HepG2 (cell line): ENCODE measurements around the gene HILPDA. TPM values are rescaled to one million over a fixed set of nuclear protein-coding genes. Genes with fewer than 3 reads are reported as not detected.

Experiments used
- HMG20B ChIP-seq: conservative IDR thresholded peaks from 2 replicates; pipeline ENCODE4 v1.6.1; 2016; ENCODE audit warnings: missing genetic modification reagents, missing compliant biosample characterization
- NFIB ChIP-seq: sonication (generic); formaldehyde crosslinking; IDR thresholded peaks from 2 replicates; pipeline ENCODE4 v1.9.0; 2021; ENCODE audit warnings: missing genetic modification reagents, mild to moderate bottlenecking, borderline replicate concordance
- POLR2AphosphoS5 ChIP-seq: IDR thresholded peaks from 2 replicates; pipeline ENCODE4 v1.6.1; 2012; ENCODE audit warnings: low read depth, low read length
- RXRA ChIP-seq: sonication (generic); formaldehyde crosslinking; IDR thresholded peaks from 2 replicates; pipeline ENCODE4 v1.5.1; 2020; ENCODE audit warnings: missing genetic modification reagents
- YEATS4 ChIP-seq: sonication (generic); formaldehyde crosslinking; IDR thresholded peaks from 2 replicates; pipeline ENCODE4 v1.4.0; 2020; ENCODE audit warnings: missing genetic modification reagents, borderline replicate concordance
- ZNF784 ChIP-seq: sonication (generic); formaldehyde crosslinking; IDR thresholded peaks from 2 replicates; pipeline ENCODE4 v1.5.1; 2020; ENCODE audit warnings: missing genetic modification reagents, mild to moderate bottlenecking, borderline replicate concordance
- polyA plus RNA-seq, 8 experiments: library from polyadenylated mRNA; depleted of rRNA in 3 of 8; stranded (reverse) in 7 of 8; unstranded in 1 of 8; fragments of >200 nt; fragmentation: Illumina TruSeq in 4 of 8; extraction: Trizol in 4 of 8; gene quantifications; 2 replicates each; pipeline versions ENCODE4 v1.2.1 to v1.2.3, GENCODE V29; 2011 to 2016; ENCODE audit warnings: low read depth in 4 of 8, missing spikeins in 1 of 8, mixed read lengths in 1 of 8; ENCODE audit not compliant: insufficient read depth in 1 of 8
- total RNA-seq, 5 experiments: library from RNA; depleted of rRNA; stranded (reverse); fragments of >200 nt; fragmentation: Illumina TruSeq; extraction: Trizol; gene quantifications; 2 replicates each; pipeline ENCODE4 v1.2.3, GENCODE V29; 2016; ENCODE audit warnings: low read depth in 1 of 5
- TF ChIP-seq, protein P1 (sequence below), 2 experiments: fragments of 450-650 bp in 1 of 2; sonication (generic) in 1 of 2; formaldehyde crosslinking in 1 of 2; IDR thresholded peaks; 2 replicates each; pipeline versions ENCODE4 v1.6.1 to v1.8.0; 2016 to 2022; ENCODE audit warnings: antibody characterized with exemption in 1 of 2, mild to moderate bottlenecking in 1 of 2, missing genetic modification reagents in 1 of 2
- TF ChIP-seq, protein P2 (sequence below): sonication (generic); formaldehyde crosslinking; IDR thresholded peaks from 2 replicates; pipeline ENCODE4 v1.4.0; 2020; ENCODE audit warnings: missing genetic modification reagents, borderline replicate concordance
- TF ChIP-seq, protein P3 (sequence below): sonication (generic); formaldehyde crosslinking; IDR thresholded peaks from 2 replicates; pipeline ENCODE4 v1.5.1; 2020; ENCODE audit warnings: mild to moderate bottlenecking, missing genetic modification reagents, moderate library complexity

The HILPDA gene
- total and polyA plus RNA-seq, 2 of the 13 experiments (the other 11 are each of a cell fraction or from before 2014, with no cell fraction given): 11.1 to 44.0 TPM

DNA sequence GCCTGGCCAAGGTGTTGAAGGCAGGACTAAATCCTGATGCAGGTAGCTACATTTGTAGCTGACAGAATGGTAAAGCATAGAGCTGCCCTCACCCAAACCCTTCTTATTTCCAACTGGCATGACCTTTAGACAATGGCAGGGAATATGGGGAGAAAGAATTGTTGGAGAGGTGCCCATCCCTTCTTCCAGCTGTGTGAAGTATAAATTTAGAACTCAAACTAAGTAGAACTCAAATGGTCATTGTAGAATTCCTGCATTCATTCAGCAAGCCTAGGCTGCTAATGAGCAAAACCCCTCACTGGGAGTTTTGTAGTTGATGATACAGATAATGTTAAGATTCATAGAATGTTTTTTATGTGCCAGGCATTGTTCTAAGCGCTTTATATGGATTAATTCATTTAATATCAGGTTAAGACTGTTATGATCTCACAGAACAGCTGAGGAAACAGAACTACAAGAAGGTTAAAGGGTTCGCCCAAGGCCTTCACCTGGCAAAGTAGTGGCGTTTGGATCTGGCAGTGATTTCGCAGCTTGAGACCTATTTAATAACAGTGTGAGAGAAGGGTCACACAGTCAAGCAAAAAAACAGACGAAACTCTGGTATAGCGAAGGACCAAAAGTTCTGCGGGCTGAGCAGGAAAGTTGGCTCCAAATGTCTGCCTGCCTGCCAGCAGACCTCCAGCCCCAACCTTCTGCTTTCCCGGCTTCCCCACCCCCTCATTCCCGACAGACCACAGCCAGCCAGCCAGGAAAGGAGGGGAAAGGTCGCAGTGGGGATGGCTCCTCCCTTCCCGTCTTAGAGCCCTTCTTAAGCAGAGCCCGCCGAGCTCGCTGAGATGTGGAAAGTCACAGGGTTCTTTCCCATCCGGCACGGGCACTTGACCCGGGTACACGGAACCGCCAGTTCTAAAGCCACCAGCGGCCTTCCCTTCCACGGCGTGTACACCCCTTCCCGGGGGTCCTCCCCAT lies 1.6 kb upstream of the HILPDA start (continued):
- TF ChIP-seq, protein P1, sequence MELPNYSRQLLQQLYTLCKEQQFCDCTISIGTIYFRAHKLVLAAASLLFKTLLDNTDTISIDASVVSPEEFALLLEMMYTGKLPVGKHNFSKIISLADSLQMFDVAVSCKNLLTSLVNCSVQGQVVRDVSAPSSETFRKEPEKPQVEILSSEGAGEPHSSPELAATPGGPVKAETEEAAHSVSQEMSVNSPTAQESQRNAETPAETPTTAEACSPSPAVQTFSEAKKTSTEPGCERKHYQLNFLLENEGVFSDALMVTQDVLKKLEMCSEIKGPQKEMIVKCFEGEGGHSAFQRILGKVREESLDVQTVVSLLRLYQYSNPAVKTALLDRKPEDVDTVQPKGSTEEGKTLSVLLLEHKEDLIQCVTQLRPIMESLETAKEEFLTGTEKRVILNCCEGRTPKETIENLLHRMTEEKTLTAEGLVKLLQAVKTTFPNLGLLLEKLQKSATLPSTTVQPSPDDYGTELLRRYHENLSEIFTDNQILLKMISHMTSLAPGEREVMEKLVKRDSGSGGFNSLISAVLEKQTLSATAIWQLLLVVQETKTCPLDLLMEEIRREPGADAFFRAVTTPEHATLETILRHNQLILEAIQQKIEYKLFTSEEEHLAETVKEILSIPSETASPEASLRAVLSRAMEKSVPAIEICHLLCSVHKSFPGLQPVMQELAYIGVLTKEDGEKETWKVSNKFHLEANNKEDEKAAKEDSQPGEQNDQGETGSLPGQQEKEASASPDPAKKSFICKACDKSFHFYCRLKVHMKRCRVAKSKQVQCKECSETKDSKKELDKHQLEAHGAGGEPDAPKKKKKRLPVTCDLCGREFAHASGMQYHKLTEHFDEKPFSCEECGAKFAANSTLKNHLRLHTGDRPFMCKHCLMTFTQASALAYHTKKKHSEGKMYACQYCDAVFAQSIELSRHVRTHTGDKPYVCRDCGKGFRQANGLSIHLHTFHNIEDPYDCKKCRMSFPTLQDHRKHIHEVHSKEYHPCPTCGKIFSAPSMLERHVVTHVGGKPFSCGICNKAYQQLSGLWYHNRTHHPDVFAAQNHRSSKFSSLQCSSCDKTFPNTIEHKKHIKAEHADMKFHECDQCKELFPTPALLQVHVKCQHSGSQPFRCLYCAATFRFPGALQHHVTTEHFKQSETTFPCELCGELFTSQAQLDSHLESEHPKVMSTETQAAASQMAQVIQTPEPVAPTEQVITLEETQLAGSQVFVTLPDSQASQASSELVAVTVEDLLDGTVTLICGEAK (IDR thresholded peaks at IDR 0.05): no peak
- TF ChIP-seq, protein P1 (CRISPR knock-in tag; IDR thresholded peaks at IDR 0.05): peak; percentile 23; the same call in 1 of the 2 replicates
- TF ChIP-seq, protein P2, sequence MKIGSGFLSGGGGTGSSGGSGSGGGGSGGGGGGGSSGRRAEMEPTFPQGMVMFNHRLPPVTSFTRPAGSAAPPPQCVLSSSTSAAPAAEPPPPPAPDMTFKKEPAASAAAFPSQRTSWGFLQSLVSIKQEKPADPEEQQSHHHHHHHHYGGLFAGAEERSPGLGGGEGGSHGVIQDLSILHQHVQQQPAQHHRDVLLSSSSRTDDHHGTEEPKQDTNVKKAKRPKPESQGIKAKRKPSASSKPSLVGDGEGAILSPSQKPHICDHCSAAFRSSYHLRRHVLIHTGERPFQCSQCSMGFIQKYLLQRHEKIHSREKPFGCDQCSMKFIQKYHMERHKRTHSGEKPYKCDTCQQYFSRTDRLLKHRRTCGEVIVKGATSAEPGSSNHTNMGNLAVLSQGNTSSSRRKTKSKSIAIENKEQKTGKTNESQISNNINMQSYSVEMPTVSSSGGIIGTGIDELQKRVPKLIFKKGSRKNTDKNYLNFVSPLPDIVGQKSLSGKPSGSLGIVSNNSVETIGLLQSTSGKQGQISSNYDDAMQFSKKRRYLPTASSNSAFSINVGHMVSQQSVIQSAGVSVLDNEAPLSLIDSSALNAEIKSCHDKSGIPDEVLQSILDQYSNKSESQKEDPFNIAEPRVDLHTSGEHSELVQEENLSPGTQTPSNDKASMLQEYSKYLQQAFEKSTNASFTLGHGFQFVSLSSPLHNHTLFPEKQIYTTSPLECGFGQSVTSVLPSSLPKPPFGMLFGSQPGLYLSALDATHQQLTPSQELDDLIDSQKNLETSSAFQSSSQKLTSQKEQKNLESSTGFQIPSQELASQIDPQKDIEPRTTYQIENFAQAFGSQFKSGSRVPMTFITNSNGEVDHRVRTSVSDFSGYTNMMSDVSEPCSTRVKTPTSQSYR (CRISPR knock-in tag): peak; percentile 43; the same call in 1 of the 2 replicates
- TF ChIP-seq ZNF784 (CRISPR knock-in tag) (0 out of 2 replicates have a peak, but pooled peaks have one; percentile 30), NFIB (no peak), HMG20B (CRISPR knock-in tag) (no peak), RXRA (CRISPR knock-in tag) (peak; percentile 79; the same call in 1 of the 2 replicates), POLR2AphosphoS5 (0 out of 2 replicates have a peak, but pooled peaks have one; percentile 22), YEATS4 (CRISPR knock-in tag) (no peak)
- TF ChIP-seq, protein P3, sequence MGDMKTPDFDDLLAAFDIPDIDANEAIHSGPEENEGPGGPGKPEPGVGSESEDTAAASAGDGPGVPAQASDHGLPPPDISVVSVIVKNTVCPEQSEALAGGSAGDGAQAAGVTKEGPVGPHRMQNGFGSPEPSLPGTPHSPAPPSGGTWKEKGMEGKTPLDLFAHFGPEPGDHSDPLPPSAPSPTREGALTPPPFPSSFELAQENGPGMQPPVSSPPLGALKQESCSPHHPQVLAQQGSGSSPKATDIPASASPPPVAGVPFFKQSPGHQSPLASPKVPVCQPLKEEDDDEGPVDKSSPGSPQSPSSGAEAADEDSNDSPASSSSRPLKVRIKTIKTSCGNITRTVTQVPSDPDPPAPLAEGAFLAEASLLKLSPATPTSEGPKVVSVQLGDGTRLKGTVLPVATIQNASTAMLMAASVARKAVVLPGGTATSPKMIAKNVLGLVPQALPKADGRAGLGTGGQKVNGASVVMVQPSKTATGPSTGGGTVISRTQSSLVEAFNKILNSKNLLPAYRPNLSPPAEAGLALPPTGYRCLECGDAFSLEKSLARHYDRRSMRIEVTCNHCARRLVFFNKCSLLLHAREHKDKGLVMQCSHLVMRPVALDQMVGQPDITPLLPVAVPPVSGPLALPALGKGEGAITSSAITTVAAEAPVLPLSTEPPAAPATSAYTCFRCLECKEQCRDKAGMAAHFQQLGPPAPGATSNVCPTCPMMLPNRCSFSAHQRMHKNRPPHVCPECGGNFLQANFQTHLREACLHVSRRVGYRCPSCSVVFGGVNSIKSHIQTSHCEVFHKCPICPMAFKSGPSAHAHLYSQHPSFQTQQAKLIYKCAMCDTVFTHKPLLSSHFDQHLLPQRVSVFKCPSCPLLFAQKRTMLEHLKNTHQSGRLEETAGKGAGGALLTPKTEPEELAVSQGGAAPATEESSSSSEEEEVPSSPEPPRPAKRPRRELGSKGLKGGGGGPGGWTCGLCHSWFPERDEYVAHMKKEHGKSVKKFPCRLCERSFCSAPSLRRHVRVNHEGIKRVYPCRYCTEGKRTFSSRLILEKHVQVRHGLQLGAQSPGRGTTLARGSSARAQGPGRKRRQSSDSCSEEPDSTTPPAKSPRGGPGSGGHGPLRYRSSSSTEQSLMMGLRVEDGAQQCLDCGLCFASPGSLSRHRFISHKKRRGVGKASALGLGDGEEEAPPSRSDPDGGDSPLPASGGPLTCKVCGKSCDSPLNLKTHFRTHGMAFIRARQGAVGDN: peak; percentile 59
